Endothelial cell of umbilical vein (primary cell): Measurements from ENCODE around the gene ENTPD7.

Source experiments
- CTCF ChIP-seq, 2 donors: IDR thresholded peaks; 1 replicate in 1 of 2; 2 replicates in 1 of 2; pipeline ENCODE4 v1.5.1; 2011; ENCODE audit warnings: low read length in 2 of 2, mild to moderate bottlenecking in 2 of 2, moderate library complexity in 2 of 2, control low read depth in 1 of 2, inconsistent platforms in 1 of 2, low read depth in 1 of 2; ENCODE audit not compliant: insufficient read depth in 1 of 2; ENCODE audit errors: extremely low read depth in 1 of 2
- EZH2 ChIP-seq: IDR thresholded peaks from 2 replicates; pipeline ENCODE4 v1.6.1; 2012; ENCODE audit warnings: borderline replicate concordance, low read depth, mild to moderate bottlenecking, moderate library complexity, low read length, inconsistent platforms; ENCODE audit not compliant: severe bottlenecking
- POLR2A ChIP-seq: IDR thresholded peaks from 2 replicates; pipeline ENCODE4 v1.6.1; 2012; ENCODE audit warnings: low read depth, mild to moderate bottlenecking, control low read depth, low read length
- TF ChIP-seq, protein P1 (sequence below): IDR thresholded peaks from 2 replicates; pipeline ENCODE4 v1.6.1; 2011; ENCODE audit not compliant: insufficient read depth, insufficient read length

DNA sequence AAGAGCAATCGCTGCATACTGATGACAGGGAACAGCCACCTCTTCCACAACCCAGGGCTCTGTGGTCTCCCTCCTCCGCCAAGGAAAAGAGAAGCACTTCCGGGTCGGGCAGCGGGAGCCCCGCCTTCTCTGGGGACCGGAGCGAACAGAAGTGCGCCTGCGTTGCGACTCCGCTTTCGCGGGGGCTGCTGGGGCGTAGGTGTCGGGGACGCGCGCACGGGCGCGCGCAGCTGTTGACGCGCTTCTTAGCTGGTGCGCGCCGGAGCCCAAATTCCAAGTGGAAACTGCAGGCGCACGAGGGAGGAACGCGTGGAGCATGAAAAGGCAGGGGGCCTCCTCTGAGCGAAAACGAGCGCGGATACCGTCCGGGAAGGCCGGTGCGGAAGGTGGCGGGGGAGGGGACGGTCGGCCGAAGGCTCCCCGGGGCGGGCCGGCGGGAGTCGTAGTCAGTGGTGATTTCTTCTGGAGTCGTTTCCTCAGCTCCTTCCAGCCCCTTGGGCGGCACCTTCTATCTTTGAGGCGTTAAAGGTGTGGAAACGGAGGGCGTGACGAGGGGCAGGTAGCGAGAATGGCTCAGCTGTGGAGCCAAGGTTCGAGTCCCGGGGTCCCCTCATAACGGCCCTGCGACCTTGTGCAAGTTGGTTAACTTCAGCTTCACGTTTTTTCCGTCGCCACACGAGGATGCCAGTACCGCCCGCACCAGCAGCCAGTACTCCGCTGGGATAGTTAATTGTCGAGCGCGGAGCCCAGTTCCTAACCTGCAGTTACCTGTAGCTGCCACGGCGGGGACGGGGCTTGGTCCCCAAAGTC is 72.9 kb downstream of the ENTPD7 start, which contains the start of the genes COX15 and CUTC:
- TF ChIP-seq EZH2 (no peak), CTCF (IDR thresholded peaks at IDR 0.05; ENCODE audit: extremely low read depth in 1 of 2, insufficient read depth in 1 of 2, low read depth in 1 of 2, low read length in 2 of 2) (peak; percentile 33 to 54), POLR2A (peak; percentile 86)
- TF ChIP-seq, protein P1, sequence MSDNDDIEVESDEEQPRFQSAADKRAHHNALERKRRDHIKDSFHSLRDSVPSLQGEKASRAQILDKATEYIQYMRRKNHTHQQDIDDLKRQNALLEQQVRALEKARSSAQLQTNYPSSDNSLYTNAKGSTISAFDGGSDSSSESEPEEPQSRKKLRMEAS: peak; percentile 72
